H9 (cell line): ENCODE data around the gene CCDC170. TPM values are rescaled to one million over a fixed set of nuclear protein-coding genes. Genes with fewer than 3 reads are reported as not detected.

Experiments used
- DNase-seq: peaks from one replicate; pipeline ENCODE4 v3.0.0-alpha.2; 2017
- H2AFZ ChIP-seq: one replicate; pipeline ENCODE4 v1.6.1; 2013; ENCODE audit warnings: mild to moderate bottlenecking, low read length, control low read depth, moderate library complexity
- H2AK5ac ChIP-seq: 2 replicates; pipeline ENCODE4 v1.6.1; 2013; ENCODE audit warnings: low read length, control low read depth, mixed read lengths; ENCODE audit not compliant: insufficient read length
- H2BK120ac ChIP-seq: one replicate; pipeline ENCODE4 v1.6.1; 2013; ENCODE audit warnings: low read depth, mild to moderate bottlenecking, low read length, control low read depth, inconsistent platforms; ENCODE audit not compliant: poor library complexity, severe bottlenecking
- H2BK12ac ChIP-seq: 2 replicates; pipeline ENCODE4 v1.6.1; 2013; ENCODE audit warnings: low read length, control low read depth, mixed read lengths, low read depth; ENCODE audit not compliant: insufficient read length
- H2BK15ac ChIP-seq: 2 replicates; pipeline ENCODE4 v1.6.1; 2013; ENCODE audit warnings: low read depth, low read length, control low read depth
- H2BK20ac ChIP-seq: one replicate; pipeline ENCODE4 v1.6.1; 2013; ENCODE audit warnings: low read depth, mild to moderate bottlenecking, low read length, control low read depth, inconsistent platforms; ENCODE audit not compliant: poor library complexity, severe bottlenecking
- H2BK5ac ChIP-seq: 2 replicates; pipeline ENCODE4 v1.6.1; 2013; ENCODE audit warnings: low read length, control low read depth, mixed read lengths; ENCODE audit not compliant: insufficient read length
- H3K14ac ChIP-seq: 2 replicates; pipeline ENCODE4 v1.6.1; 2013; ENCODE audit warnings: low read length, control low read depth; ENCODE audit not compliant: insufficient read depth
- H3K18ac ChIP-seq: 2 replicates; pipeline ENCODE4 v1.6.1; 2013; ENCODE audit warnings: low read depth, mild to moderate bottlenecking, mixed read lengths, low read length, control low read depth; ENCODE audit not compliant: insufficient read length
- H3K23ac ChIP-seq: 2 replicates; pipeline ENCODE4 v1.6.1; 2013; ENCODE audit warnings: low read length, control low read depth, mixed read lengths, low read depth; ENCODE audit not compliant: insufficient read length
- H3K23me2 ChIP-seq: 2 replicates; pipeline ENCODE4 v1.6.1; 2013; ENCODE audit warnings: low read depth, mild to moderate bottlenecking, mixed read lengths, low read length, control low read depth; ENCODE audit not compliant: insufficient read length, poor library complexity, severe bottlenecking
- H3K27ac ChIP-seq: 2 replicates; pipeline ENCODE4 v1.5.1; 2013; ENCODE audit warnings: low read length, control low read depth, mixed read lengths, low read depth; ENCODE audit not compliant: insufficient read length
- H3K27me3 ChIP-seq: 2 replicates; pipeline ENCODE4 v1.6.1; 2013; ENCODE audit warnings: low read length, control low read depth, inconsistent platforms; ENCODE audit not compliant: insufficient read depth
- H3K4ac ChIP-seq: 2 replicates; pipeline ENCODE4 v1.6.1; 2013; ENCODE audit warnings: low read depth, mild to moderate bottlenecking, control low read depth, inconsistent platforms, low read length, moderate library complexity
- H3K4me1 ChIP-seq: 2 replicates; pipeline ENCODE4 v1.6.1; 2013; ENCODE audit warnings: low read length, control low read depth, inconsistent platforms; ENCODE audit not compliant: insufficient read depth
- H3K4me2 ChIP-seq: 2 replicates; pipeline ENCODE4 v1.6.1; 2013; ENCODE audit warnings: low read length, control low read depth, mixed read lengths; ENCODE audit not compliant: insufficient read length, insufficient read depth
- H3K56ac ChIP-seq: 2 replicates; pipeline ENCODE4 v1.6.1; 2013; ENCODE audit warnings: low read depth, mild to moderate bottlenecking, mixed read lengths, low read length, control low read depth; ENCODE audit not compliant: insufficient read length
- H3K79me1 ChIP-seq: 2 replicates; pipeline ENCODE4 v1.6.1; 2013; ENCODE audit warnings: low read depth, mild to moderate bottlenecking, moderate library complexity, low read length, control low read depth, inconsistent platforms; ENCODE audit not compliant: insufficient read depth, poor library complexity, severe bottlenecking
- H3K79me2 ChIP-seq: 2 replicates; pipeline ENCODE4 v1.6.1; 2013; ENCODE audit warnings: low read length, control low read depth, inconsistent platforms; ENCODE audit not compliant: insufficient read depth
- H3K9ac ChIP-seq: 2 replicates; pipeline ENCODE4 v1.6.1; 2013; ENCODE audit warnings: low read length, control low read depth, mixed read lengths; ENCODE audit not compliant: insufficient read length; ENCODE audit errors: extremely low read depth
- H3K9me3 ChIP-seq: one replicate; pipeline ENCODE4 v1.6.1; 2013; ENCODE audit warnings: low read depth, low read length, inconsistent platforms; ENCODE audit not compliant: control insufficient read depth
- H3T11ph ChIP-seq: one replicate; pipeline ENCODE4 v1.6.1; 2013; ENCODE audit warnings: mild to moderate bottlenecking, low read length, control low read depth, inconsistent platforms
- H4K20me1 ChIP-seq: one replicate; pipeline ENCODE4 v1.6.1; 2013; ENCODE audit not compliant: control insufficient read depth, insufficient read length, insufficient read depth
- H4K5ac ChIP-seq: 2 replicates; pipeline ENCODE4 v1.6.1; 2013; ENCODE audit warnings: low read depth, mild to moderate bottlenecking, mixed read lengths, low read length, control low read depth; ENCODE audit not compliant: insufficient read length
- H4K8ac ChIP-seq: replicated peaks from 2 replicates; pipeline ENCODE4 v1.6.1; 2013; ENCODE audit warnings: low read length, control low read depth, mixed read lengths, low read depth; ENCODE audit not compliant: insufficient read length
- H4K91ac ChIP-seq: 2 replicates; pipeline ENCODE4 v1.6.1; 2013; ENCODE audit warnings: low read depth, mild to moderate bottlenecking, moderate library complexity, mixed read lengths, low read length, control low read depth; ENCODE audit not compliant: insufficient read length
- H3K27ac Mint-ChIP-seq, 3 experiments: 2 replicates in 2 of 3; 3 replicates in 1 of 3; pipeline ENCODE4 v1.8.0; 2020 to 2021; ENCODE audit warnings: mixed read lengths in 3 of 3, mild to moderate bottlenecking in 1 of 3, moderate library complexity in 1 of 3
- H3K27me3 Mint-ChIP-seq: 2 replicates; pipeline ENCODE4 v1.8.0; 2021; ENCODE audit warnings: low read depth, mild to moderate bottlenecking, moderate library complexity, mixed read lengths
- H3K36me3 Mint-ChIP-seq, 3 experiments: 2 replicates in 2 of 3; 3 replicates in 1 of 3; pipeline ENCODE4 v1.8.0; 2020 to 2021; ENCODE audit warnings: low read depth in 3 of 3, mixed read lengths in 3 of 3; ENCODE audit not compliant: insufficient read depth in 1 of 3
- H3K4me1 Mint-ChIP-seq, 2 experiments: 2 replicates each; pipeline ENCODE4 v1.8.0; 2020; ENCODE audit warnings: mixed read lengths in 2 of 2
- H3K4me3 Mint-ChIP-seq, 2 experiments: 2 replicates in 1 of 2; 3 replicates in 1 of 2; pipeline ENCODE4 v1.8.0; 2020 to 2021; ENCODE audit warnings: mild to moderate bottlenecking in 2 of 2, mixed read lengths in 2 of 2, moderate library complexity in 1 of 2
- H3K9me3 Mint-ChIP-seq, 2 experiments: 2 replicates in 1 of 2; 3 replicates in 1 of 2; pipeline ENCODE4 v1.8.0; 2020; ENCODE audit warnings: mild to moderate bottlenecking in 2 of 2, mixed read lengths in 2 of 2, moderate library complexity in 1 of 2
- WGBS: extraction: QIAGEN DNeasy Blood & Tissue Kit; methylation state at CpG from one replicate; pipeline ENCODE4 v1.1.7; 2013; ENCODE audit warnings: missing lambda C conversion rate, low lambda C conversion rate, mixed read lengths; ENCODE audit not compliant: insufficient read length; ENCODE audit errors: extremely low coverage; 5-methylcytosine and 5-hydroxymethylcytosine counted together
- total RNA-seq: library from RNA; stranded (reverse); gene quantifications from 2 replicates; pipeline ENCODE4 v1.2.1, GENCODE V29; 2021
- TF ChIP-seq, protein P1 (sequence below): fragments of 200-600 bp; sonication (generic); conservative IDR thresholded peaks from 3 replicates; pipeline ENCODE4 v1.8.0; 2021; ENCODE audit warnings: antibody characterized with exemption, mild to moderate bottlenecking

CCDC170 gene
- total RNA-seq, 1 experiment from 2014 or later = 0.07 TPM

- no peaks in the 10 kb centered on the region for H3K4me1 ChIP-seq
- TF ChIP-seq, protein P1, sequence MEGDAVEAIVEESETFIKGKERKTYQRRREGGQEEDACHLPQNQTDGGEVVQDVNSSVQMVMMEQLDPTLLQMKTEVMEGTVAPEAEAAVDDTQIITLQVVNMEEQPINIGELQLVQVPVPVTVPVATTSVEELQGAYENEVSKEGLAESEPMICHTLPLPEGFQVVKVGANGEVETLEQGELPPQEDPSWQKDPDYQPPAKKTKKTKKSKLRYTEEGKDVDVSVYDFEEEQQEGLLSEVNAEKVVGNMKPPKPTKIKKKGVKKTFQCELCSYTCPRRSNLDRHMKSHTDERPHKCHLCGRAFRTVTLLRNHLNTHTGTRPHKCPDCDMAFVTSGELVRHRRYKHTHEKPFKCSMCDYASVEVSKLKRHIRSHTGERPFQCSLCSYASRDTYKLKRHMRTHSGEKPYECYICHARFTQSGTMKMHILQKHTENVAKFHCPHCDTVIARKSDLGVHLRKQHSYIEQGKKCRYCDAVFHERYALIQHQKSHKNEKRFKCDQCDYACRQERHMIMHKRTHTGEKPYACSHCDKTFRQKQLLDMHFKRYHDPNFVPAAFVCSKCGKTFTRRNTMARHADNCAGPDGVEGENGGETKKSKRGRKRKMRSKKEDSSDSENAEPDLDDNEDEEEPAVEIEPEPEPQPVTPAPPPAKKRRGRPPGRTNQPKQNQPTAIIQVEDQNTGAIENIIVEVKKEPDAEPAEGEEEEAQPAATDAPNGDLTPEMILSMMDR = peak; percentile 81
- H3K23ac ChIP-seq = no peak overlapping the region
- no peaks in the 10 kb centered on the region for H3K27me3 ChIP-seq
- no peak overlapping the region for H2BK20ac ChIP-seq
- H3K79me1 ChIP-seq = no peaks in the 10 kb centered on the region
- WGBS = no CpG with 5 or more reads among the region's 4 CpGs
- no peak overlapping the region for H4K5ac ChIP-seq
- H2AFZ ChIP-seq = no peak overlapping the region
- no peak overlapping the region for H2BK5ac ChIP-seq
- H4K91ac ChIP-seq = no peak overlapping the region
- H3K79me2 ChIP-seq = no peaks in the 10 kb centered on the region
- no peak overlapping the region for H4K8ac ChIP-seq
- DNase-seq = peak; percentile 75
- H3K27ac Mint-ChIP-seq = peak overlapping the region in 1 of 3 experiments; percentile 90; a peak in 2 of 7 replicates
- no peaks in the 10 kb centered on the region for H3K23me2 ChIP-seq
- H3K4me2 ChIP-seq = no peak overlapping the region
- H3K27ac ChIP-seq = no peak overlapping the region
- H3K56ac ChIP-seq = no peak overlapping the region
- H3K14ac ChIP-seq = no peak overlapping the region
- no peaks in the 10 kb centered on the region for H4K20me1 ChIP-seq
- no peak overlapping the region for H2BK12ac ChIP-seq
- no peak overlapping the region for H2BK15ac ChIP-seq
- H3K4me1 Mint-ChIP-seq = no peaks in the 10 kb centered on the region
- no peaks in the 10 kb centered on the region; a peak in 1 of 5 replicates for H3K9me3 Mint-ChIP-seq
- no peak overlapping the region for H3K9ac ChIP-seq
- H2AK5ac ChIP-seq = no peak overlapping the region
- no peak overlapping the region for H3K4ac ChIP-seq
- no peak overlapping the region for H2BK120ac ChIP-seq
- H3T11ph ChIP-seq = no peak overlapping the region
- H3K4me3 Mint-ChIP-seq = no peak overlapping the region
- no peaks in the 10 kb centered on the region for H3K9me3 ChIP-seq
- H3K27me3 Mint-ChIP-seq = no peaks in the 10 kb centered on the region
- no peaks in the 10 kb centered on the region for H3K36me3 Mint-ChIP-seq
- no peak overlapping the region for H3K18ac ChIP-seq
These were observed 168.1 kb downstream of the CCDC170 start for GRCh38 chr6:151661928-151662327.
